Measurements from ENCODE around the gene SEC31B.

DNA sequence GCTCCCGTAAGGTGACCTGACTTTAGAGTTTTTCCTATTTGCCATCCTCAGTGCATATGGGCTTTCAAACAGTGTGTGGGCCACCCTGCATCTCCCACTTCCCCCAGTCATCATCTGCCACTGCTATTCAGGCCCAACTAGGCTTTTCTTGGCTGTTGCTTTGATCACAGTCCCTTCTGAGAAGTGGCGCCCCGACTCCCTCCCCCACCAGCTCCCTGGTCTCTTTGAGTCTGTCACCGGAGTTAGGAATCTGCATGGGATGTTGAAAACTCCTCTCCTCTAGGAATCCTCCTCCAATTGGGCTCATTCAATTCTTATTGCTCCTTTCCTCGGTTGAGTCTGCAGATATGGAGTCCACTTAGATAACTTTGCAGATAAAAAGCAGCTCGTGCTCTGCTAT lies 48.2 kb upstream of the SEC31B start:
- TF ChIP-seq, protein P1, sequence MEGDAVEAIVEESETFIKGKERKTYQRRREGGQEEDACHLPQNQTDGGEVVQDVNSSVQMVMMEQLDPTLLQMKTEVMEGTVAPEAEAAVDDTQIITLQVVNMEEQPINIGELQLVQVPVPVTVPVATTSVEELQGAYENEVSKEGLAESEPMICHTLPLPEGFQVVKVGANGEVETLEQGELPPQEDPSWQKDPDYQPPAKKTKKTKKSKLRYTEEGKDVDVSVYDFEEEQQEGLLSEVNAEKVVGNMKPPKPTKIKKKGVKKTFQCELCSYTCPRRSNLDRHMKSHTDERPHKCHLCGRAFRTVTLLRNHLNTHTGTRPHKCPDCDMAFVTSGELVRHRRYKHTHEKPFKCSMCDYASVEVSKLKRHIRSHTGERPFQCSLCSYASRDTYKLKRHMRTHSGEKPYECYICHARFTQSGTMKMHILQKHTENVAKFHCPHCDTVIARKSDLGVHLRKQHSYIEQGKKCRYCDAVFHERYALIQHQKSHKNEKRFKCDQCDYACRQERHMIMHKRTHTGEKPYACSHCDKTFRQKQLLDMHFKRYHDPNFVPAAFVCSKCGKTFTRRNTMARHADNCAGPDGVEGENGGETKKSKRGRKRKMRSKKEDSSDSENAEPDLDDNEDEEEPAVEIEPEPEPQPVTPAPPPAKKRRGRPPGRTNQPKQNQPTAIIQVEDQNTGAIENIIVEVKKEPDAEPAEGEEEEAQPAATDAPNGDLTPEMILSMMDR (IDR thresholded peaks at IDR 0.05; ENCODE audit: poor library complexity, severe bottlenecking) = no peak
- TF ChIP-seq EP300 (conservative IDR thresholded peaks at IDR 0.05; ENCODE audit: poor library complexity, severe bottlenecking) = no peak
- no peak for TF ChIP-seq MXI1 (conservative IDR thresholded peaks at IDR 0.05; ENCODE audit: poor library complexity, severe bottlenecking)
- TF ChIP-seq SMC3 (conservative IDR thresholded peaks at IDR 0.05; ENCODE audit: poor library complexity) = no peak
- no peak for TF ChIP-seq EZH2 (IDR thresholded peaks at IDR 0.05; ENCODE audit: borderline replicate concordance, insufficient read depth, low read length, poor library complexity, severe bottlenecking)
- TF ChIP-seq POLR2AphosphoS5 (IDR thresholded peaks at IDR 0.05) = no peak
- no peak for TF ChIP-seq RAD21 (conservative IDR thresholded peaks at IDR 0.05)
- TF ChIP-seq, protein P2, sequence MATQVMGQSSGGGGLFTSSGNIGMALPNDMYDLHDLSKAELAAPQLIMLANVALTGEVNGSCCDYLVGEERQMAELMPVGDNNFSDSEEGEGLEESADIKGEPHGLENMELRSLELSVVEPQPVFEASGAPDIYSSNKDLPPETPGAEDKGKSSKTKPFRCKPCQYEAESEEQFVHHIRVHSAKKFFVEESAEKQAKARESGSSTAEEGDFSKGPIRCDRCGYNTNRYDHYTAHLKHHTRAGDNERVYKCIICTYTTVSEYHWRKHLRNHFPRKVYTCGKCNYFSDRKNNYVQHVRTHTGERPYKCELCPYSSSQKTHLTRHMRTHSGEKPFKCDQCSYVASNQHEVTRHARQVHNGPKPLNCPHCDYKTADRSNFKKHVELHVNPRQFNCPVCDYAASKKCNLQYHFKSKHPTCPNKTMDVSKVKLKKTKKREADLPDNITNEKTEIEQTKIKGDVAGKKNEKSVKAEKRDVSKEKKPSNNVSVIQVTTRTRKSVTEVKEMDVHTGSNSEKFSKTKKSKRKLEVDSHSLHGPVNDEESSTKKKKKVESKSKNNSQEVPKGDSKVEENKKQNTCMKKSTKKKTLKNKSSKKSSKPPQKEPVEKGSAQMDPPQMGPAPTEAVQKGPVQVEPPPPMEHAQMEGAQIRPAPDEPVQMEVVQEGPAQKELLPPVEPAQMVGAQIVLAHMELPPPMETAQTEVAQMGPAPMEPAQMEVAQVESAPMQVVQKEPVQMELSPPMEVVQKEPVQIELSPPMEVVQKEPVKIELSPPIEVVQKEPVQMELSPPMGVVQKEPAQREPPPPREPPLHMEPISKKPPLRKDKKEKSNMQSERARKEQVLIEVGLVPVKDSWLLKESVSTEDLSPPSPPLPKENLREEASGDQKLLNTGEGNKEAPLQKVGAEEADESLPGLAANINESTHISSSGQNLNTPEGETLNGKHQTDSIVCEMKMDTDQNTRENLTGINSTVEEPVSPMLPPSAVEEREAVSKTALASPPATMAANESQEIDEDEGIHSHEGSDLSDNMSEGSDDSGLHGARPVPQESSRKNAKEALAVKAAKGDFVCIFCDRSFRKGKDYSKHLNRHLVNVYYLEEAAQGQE (IDR thresholded peaks at IDR 0.05; ENCODE audit: borderline replicate concordance) = no peak
